Measurements from ENCODE around the gene TIMM17A.

TIMM17A gene

GRCh38 chr1:202004711-202005110, 49.4 kb downstream of the TIMM17A start:
- ATAC-seq, result no peak
- TF ChIP-seq SNAI2 (CRISPR knock-in tag; IDR thresholded peaks at IDR 0.05), result no peak

GRCh38 chr1:202005958-202006357, 50.7 kb downstream of the TIMM17A start:
- TF ChIP-seq ZFP3 (CRISPR knock-in tag; IDR thresholded peaks at IDR 0.05), result no peak
- no peak for TF ChIP-seq RARB (CRISPR knock-in tag; IDR thresholded peaks at IDR 0.05)
- TF ChIP-seq OSR1 (CRISPR knock-in tag; IDR thresholded peaks at IDR 0.05), result no peak
- TF ChIP-seq ZFP30 (CRISPR knock-in tag; IDR thresholded peaks at IDR 0.05), result no peak
- no peak for TF ChIP-seq CSDC2 (CRISPR knock-in tag; IDR thresholded peaks at IDR 0.05)
- TF ChIP-seq GLIS3 (CRISPR knock-in tag; IDR thresholded peaks at IDR 0.05), result no peak
- no peak for TF ChIP-seq CSRNP3 (CRISPR knock-in tag; IDR thresholded peaks at IDR 0.05)
- TF ChIP-seq TSHZ2 (CRISPR knock-in tag; IDR thresholded peaks at IDR 0.05), result no peak
- TF ChIP-seq ESRRG (CRISPR knock-in tag; IDR thresholded peaks at IDR 0.05), result no peak
- TF ChIP-seq ZNF8 (CRISPR knock-in tag; IDR thresholded peaks at IDR 0.05), result no peak
- TF ChIP-seq CREB5 (CRISPR knock-in tag; IDR thresholded peaks at IDR 0.05; ENCODE audit: low read depth), result no peak
- TF ChIP-seq PATZ1 (CRISPR knock-in tag; IDR thresholded peaks at IDR 0.05; ENCODE audit: borderline replicate concordance), result no peak
- TF ChIP-seq ZNF565 (CRISPR knock-in tag; conservative IDR thresholded peaks at IDR 0.05; ENCODE audit: low read depth), result no peak
- TF ChIP-seq TCF4 (CRISPR knock-in tag; IDR thresholded peaks at IDR 0.05; ENCODE audit: borderline replicate concordance), result no peak
- no peak for TF ChIP-seq ZC3H10 (CRISPR knock-in tag; IDR thresholded peaks at IDR 0.05)
- TF ChIP-seq ARNTL (CRISPR knock-in tag; IDR thresholded peaks at IDR 0.05; ENCODE audit: borderline replicate concordance, low read depth), result no peak
- no peak for TF ChIP-seq ZNF70 (CRISPR knock-in tag; IDR thresholded peaks at IDR 0.05)
- TF ChIP-seq BACH2 (CRISPR knock-in tag; IDR thresholded peaks at IDR 0.05; ENCODE audit: borderline replicate concordance), result no peak
- no peak for TF ChIP-seq TOX (CRISPR knock-in tag; IDR thresholded peaks at IDR 0.05; ENCODE audit: borderline replicate concordance)
- 0 out of 3 replicates have a peak, but pooled peaks have one; percentile 11 for ATAC-seq

GRCh38 chr1:202007304-202007703, 52.0 kb downstream of the TIMM17A start:
- ATAC-seq, result no peak
- TF ChIP-seq POU6F1 (CRISPR knock-in tag; IDR thresholded peaks at IDR 0.05; ENCODE audit: borderline replicate concordance, low read depth) (no peak), ZFP3 (CRISPR knock-in tag; IDR thresholded peaks at IDR 0.05) (no peak), CSDC2 (CRISPR knock-in tag; IDR thresholded peaks at IDR 0.05) (no peak), TOX (CRISPR knock-in tag; IDR thresholded peaks at IDR 0.05; ENCODE audit: borderline replicate concordance) (no peak), CREB5 (CRISPR knock-in tag; IDR thresholded peaks at IDR 0.05; ENCODE audit: low read depth) (no peak), CSRNP3 (CRISPR knock-in tag; IDR thresholded peaks at IDR 0.05) (no peak), TSHZ2 (CRISPR knock-in tag; IDR thresholded peaks at IDR 0.05) (no peak), OSR1 (CRISPR knock-in tag; IDR thresholded peaks at IDR 0.05) (no peak), SNAI2 (CRISPR knock-in tag; IDR thresholded peaks at IDR 0.05) (no peak), TCF4 (CRISPR knock-in tag; IDR thresholded peaks at IDR 0.05; ENCODE audit: borderline replicate concordance) (no peak), ZNF565 (CRISPR knock-in tag; conservative IDR thresholded peaks at IDR 0.05; ENCODE audit: low read depth) (no peak), BACH2 (CRISPR knock-in tag; IDR thresholded peaks at IDR 0.05; ENCODE audit: borderline replicate concordance) (no peak), GLIS3 (CRISPR knock-in tag; IDR thresholded peaks at IDR 0.05) (no peak), ARNTL (CRISPR knock-in tag; IDR thresholded peaks at IDR 0.05; ENCODE audit: borderline replicate concordance, low read depth) (no peak), ZFP30 (CRISPR knock-in tag; IDR thresholded peaks at IDR 0.05) (no peak), ESRRG (CRISPR knock-in tag; IDR thresholded peaks at IDR 0.05) (no peak)

Data from SK-N-SH treated with all-trans-retinoic acid at 6 μM for 48 hours (cell line).